GM12872 (cell line): ENCODE data around the gene DNAH10.

ENCODE experiments used
- TF ChIP-seq, protein P1 (sequence below): IDR thresholded peaks from 3 replicates; pipeline ENCODE4 v1.5.1; 2011; ENCODE audit warnings: low read depth, mild to moderate bottlenecking, low read length, moderate library complexity; ENCODE audit not compliant: insufficient read depth

The DNAH10 gene

DNA sequence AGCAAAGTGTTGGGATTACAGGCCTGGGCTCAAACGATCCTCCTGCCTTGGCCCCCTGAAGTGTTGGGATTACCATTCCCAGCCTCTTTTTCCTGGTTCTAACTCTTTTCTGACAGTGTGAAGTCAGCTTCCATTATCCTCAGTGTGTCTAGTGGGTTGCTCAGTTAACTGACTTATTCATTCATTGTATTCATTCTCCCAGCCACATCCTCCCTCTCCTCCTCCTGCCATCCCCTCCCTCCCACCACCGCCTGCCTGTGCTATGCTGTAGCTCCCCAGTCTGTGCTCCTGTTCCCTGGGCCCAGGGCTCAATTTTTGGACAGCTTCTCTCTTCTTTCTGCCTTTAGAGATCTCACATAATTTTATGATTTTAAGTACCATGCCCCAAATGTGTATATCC is 30.5 kb upstream of the DNAH10 start:
- TF ChIP-seq, protein P1, sequence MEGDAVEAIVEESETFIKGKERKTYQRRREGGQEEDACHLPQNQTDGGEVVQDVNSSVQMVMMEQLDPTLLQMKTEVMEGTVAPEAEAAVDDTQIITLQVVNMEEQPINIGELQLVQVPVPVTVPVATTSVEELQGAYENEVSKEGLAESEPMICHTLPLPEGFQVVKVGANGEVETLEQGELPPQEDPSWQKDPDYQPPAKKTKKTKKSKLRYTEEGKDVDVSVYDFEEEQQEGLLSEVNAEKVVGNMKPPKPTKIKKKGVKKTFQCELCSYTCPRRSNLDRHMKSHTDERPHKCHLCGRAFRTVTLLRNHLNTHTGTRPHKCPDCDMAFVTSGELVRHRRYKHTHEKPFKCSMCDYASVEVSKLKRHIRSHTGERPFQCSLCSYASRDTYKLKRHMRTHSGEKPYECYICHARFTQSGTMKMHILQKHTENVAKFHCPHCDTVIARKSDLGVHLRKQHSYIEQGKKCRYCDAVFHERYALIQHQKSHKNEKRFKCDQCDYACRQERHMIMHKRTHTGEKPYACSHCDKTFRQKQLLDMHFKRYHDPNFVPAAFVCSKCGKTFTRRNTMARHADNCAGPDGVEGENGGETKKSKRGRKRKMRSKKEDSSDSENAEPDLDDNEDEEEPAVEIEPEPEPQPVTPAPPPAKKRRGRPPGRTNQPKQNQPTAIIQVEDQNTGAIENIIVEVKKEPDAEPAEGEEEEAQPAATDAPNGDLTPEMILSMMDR, result no peak

DNA sequence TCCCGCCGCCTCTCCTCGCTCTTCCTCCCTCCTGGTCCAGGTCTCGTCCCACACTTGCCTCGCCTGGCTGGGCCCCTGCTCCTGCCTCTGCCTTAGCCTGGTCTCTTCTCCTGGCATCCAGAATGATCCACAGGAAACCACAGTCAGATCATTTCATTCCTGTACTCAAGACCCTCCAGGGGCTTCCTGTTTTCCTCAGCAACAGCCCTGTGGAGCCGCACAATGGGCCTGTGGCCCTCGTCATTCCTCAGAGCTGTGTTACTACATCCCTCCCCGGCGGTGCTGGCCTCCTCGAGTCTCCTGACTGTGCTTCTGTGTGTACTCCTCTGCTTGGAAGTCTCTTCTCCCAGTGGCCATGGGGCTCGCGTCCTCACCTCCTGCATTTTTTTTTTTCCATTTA is 29.9 kb upstream of the DNAH10 start:
- TF ChIP-seq, protein P1, result no peak

DNA sequence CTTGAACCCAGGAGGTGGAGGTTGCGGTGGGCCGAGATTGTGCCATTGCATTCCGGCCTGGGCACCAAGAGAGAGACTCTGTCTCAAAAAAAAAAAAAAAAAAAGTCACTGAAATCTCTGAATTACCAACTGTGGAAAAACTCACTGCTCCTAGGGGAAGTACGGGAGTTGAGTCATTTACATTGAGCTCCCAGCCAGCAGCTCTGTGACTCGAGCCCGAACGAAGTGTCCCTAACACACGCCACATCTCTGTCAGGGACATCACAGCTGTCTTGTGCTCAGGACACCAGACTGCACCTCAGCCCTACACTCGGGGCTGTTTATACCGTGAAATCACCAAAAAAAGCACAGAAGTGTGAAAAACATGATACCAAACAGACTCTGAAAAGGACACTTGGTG is 28.9 kb upstream of the DNAH10 start:
- TF ChIP-seq, protein P1, result no peak

DNA sequence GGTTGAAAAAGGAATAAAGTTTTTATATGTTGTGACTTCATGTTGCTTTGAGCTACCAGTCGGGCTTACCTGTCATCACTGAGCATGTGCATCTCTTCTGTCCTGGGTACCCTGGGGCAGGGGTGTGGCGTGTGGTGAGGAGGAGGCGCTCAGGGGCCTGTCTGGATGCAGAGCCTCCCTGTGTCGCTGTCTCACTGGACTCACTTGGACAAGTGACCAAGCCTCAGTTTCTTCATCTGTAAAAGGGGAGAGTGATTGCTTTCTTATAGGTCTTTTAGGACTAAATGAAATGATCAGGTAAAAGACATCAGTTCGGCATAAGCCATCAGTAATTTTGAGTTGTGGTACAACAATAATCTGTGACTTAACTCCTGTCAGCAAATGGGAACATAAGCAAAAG is 27.8 kb upstream of the DNAH10 start:
- TF ChIP-seq, protein P1, result no peak

DNA sequence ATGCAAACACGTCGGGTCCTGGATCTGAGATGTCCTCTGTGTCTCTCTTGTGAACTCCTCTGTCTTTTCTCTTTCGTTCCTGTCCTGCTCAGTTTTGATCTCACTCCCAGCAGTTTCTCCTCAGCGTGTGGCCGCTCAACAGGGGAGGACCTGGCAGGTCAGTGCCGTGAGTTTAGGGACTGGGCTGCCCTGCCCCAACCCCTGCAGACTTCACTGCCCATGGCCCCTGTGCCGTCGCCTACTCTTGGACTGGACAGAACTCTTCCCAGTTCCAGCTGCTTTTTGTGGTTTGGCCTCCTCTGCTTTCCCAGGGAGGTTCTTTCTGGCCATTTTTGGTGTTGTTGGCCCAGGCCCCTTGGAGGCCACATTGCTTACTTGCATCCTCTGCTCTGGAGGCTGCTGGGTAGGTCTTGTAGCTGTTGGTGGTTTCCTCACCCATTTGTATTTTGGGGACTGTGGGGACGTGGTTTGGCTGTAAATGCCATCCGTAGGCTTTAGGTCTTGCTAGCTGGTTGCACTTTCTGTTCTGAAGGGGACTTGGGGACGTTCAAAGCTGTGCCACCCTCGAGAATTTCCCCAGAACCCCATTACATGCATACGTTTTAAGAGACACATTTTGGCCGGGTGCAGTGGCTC is 20.0 kb upstream of the DNAH10 start:
- TF ChIP-seq, protein P1, result no peak

DNA sequence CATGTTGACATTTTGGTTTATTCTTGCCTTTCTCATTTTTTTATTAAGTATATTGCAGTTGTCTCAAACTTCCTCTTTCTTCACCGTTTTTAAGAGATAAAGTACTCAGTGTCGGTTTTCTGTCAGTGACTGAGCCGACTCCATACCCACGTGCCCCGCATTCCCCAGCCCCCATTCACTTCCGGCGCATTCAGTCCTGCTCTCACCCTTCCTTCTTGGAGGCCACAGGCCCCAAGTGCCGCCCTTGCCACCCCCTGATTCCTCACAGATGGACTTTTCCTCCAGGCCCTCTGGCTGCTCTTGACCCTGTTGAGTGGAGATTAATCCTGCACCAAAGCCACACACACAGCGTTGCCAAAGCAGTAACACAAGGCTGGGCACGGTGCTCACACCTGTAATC is 19.1 kb upstream of the DNAH10 start:
- TF ChIP-seq, protein P1, result no peak

DNA sequence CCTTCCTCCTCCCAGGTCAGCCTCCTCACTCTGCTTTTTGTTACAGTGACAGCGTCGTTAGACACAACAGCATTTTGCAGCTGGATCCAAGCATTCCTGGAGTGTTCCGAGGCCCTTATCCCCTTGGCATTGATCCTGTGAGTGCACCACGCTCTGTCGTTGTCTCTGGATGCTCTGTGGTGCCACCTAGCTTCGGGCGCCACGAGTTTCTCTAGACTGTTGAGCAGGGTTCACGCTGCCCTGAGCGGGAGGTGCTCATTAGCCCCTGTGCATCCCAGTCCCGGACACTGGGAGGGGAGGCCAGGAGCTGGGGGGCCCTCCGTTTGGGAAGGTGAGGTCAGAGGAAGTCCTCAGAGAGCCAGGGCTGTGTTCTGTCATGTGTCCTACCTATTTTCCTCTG is 17.3 kb upstream of the DNAH10 start:
- TF ChIP-seq, protein P1, result peak; percentile 40; the same call in 2 of the 3 replicates
